Kasumi-1 (cell line): ENCODE data around the gene HSPG2.

ENCODE experiments used
- DNase-seq, 2 experiments: peaks; one replicate each; lab custom pipeline; 2025; lab: John Stamatoyannopoulos, UW

Gene HSPG2

GRCh38 chr1:21898326-21899200 is 38.5 kb downstream of the HSPG2 start:
- DNase-seq = no peak

- DNase-seq = no peak
These were observed 39.3 kb downstream of the HSPG2 start for GRCh38 chr1:21897844-21898243.

GRCh38 chr1:21896652-21897532 is 40.2 kb downstream of the HSPG2 start:
- DNase-seq = no peak

- DNase-seq = no peak
These were observed 41.1 kb downstream of the HSPG2 start for GRCh38 chr1:21896026-21896425.

DNA sequence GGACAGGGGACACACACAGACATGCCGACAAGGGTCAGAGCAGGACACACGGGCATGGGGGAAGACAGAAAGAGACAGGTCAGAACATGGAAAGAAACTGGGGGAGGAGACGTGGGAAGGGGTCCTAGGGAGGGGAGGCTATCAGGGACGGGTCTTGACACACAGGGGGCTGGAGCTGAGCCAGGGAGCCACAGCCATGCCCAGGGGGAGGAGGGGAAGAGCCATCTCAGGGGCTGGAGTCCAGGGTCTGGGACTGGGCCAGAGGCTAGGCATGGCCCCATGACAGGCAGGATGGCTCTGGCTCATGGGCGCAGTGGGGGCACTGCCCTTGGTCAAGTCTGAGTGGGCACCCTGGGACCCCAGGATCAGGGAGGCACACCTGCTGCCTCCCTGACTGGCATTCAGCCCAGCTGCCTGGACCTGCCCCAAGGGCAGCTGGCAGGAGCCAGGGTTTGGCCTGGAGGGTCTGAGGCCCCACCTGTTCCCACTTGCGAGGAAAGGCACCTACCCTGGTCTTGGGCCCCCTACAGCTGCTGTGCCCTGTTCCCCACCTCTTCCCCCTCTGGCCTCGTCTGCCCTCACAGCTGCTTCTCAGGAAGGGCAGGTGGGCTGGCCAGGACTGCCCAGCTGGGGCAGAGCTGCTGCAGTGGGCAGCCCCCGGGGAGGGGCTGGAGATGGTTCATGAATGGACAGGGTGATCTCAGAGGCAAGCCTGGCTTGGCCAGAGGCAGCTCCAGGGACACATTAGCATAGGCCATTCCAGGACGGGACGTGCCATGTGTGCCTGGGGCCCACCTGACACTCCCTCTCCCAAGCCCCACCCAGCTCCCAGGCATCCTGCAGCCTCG is 42.9 kb downstream of the HSPG2 start:
- no peak for DNase-seq

GRCh38 chr1:21893046-21893805 is 43.9 kb downstream of the HSPG2 start:
- no peak for DNase-seq

DNA sequence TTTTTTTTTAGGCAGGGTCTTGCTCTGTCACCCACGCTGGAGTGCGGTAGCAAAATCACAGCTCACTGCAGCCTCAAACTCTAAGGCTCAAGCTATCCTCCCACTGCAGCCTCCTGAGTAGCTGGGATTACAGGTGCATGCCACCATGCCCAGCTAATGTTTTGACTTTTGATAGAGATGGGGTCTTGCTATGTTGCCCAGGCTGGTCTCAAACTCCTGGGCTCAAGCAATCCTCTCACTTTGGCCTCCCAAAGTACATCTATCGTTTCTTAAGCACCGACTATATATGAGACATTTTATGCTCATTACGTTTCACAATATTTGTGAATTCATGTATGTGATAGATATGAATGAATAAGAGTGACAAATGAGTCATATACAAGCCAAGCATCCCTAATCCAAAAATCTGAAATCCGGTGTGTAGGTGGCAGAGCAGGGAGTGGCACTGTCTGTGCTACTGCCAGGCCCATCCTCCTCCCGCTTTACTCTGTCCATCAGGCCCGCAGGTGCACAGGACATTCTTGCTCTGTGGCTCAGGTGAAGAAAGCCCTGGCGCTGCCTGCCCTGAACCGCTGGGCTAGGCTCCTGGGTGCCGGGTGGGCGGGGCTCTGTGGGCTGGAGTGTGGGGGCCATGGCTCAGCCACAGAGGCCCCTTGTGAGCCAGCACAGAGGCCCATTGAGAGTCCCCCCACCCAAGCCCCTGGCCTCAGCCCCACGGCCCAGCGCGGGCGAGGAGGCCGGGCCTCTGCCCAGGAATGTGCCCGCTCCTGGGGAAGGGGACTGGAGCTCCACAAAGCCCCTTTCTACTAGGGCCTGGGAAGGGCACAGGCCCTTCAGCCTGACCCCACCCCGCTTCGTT is 45.3 kb downstream of the HSPG2 start:
- no peak for DNase-seq

GRCh38 chr1:21891081-21891480 is 46.0 kb downstream of the HSPG2 start:
- DNase-seq = no peak

DNA sequence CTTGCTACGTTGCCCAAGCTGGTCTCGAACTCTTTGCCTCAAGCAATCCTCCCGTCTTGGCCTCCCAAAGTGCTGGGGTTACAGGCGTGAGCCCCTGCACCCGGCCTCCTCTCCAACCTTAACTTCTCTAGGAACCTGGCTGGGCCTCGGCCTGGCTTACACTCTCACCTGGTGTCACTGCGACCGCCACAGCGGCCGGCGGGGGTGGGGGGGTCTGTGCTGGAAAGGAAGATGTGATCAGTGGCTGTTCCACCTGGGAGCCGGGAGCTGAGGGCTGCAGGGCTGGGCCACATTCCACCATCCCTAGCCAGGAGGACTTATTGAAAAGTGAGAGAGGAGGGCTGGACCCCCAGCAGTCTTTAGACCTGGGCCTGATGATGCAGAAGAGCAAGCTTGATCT is 48.6 kb downstream of the HSPG2 start:
- DNase-seq = no peak

DNA sequence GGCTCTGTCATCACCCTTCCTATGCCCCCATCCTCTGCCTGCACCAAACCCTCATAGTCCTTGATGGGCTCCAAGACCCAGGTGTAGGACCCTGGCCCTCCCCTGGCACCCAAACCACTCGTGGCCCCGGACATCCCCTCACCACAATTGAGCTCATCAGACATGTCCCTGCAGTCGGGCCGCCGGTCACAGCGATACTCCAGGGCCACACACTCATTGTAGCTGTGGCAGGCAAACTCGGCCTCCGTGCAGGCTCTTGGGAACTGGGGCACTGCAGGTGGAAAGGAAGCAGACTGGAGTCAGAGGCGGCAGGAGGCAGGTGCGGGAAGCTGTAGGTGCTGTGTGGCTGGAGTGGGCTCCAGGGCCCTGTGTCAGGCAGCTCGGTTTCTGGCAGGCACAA is 49.3 kb downstream of the HSPG2 start:
- DNase-seq = no peak

DNA sequence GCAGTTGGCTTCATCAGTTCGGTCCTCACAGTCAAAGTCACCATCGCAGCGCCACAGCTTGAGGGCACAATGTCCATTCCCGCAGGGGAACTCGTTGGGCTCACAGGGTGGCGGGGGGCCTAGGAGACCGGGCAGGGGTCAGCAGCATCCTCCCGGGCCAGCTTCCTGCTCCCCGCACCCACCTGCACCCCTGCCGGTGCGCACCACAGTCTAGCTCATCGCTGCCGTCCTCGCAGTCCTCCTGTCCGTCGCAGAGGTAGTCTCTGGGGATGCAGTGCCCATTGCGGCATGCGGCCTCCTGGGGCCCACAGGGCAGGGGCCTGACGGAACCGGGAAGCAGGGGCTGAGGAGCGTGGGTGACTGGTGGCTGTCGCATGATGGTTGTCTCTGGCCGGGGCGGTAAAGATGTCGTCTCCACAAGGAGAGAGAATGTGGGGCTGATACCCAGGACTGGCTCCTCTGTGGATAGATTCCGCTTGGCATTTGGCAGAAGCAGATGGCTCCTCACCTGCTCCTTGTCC is 49.8 kb downstream of the HSPG2 start:
- DNase-seq = no peak

DNA sequence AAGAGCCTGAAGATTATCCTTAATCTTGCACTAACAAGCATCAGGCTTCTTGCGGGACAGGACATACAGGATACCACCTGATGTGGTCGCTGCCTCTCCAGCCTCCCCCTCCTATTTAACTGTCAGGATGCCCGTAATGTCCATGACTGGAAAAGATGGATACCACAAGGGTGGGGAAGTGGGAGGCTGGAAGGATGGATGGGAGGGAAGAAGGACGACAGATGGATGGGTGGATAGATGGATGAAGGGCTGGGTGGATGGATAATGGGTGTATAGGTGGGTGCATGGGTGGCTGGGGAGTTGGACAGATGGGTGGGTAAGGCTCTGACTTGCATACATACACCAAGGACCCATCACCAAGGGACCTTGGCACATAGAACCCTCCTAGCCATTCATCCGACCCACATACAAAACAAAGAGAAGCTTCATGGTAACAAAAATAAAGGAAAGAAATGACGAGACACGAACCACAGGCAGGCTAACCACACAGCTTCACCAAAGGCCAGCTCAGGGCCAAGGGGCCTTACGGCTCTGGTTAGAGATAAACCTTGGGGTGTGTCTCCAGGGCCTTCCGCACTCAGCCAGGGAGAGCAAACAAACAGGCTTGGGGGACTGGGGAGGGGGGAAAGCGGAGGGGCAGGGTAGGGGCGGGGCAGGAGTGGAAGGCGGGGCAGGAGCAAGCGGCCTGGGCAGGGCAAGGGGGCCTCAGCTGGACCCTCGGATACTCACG is 50.5 kb downstream of the HSPG2 start:
- no peak for DNase-seq

- no peak for DNase-seq
These were observed 51.7 kb downstream of the HSPG2 start for GRCh38 chr1:21885236-21886037.

GRCh38 chr1:21884456-21885235 is 52.5 kb downstream of the HSPG2 start:
- DNase-seq = no peak

- no peak for DNase-seq
These were observed 54.2 kb downstream of the HSPG2 start for GRCh38 chr1:21882721-21883415.

DNA sequence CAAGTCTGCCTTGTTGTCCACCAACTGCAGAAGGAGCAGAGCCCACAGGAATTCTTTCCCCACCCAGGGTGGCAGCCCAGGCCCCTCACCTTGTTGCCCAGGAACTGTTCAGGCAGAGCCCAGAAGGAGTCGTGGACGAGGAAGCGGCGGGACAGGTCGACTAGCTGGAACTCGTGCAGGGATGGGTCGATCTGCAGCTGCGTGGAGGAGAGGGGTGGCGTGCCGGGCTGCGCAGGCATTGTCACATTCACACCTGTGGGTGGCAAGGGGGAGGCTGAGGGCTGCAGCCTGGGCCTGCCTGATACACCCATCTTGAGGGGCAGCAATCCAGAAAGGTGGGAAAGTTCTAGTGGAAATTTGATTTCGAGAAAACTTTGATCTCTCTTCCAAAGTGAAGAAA is 55.9 kb downstream of the HSPG2 start:
- no peak for DNase-seq

- no peak for DNase-seq
These were observed 56.5 kb downstream of the HSPG2 start for GRCh38 chr1:21880619-21880970.
